GM12801 (cell line): ENCODE results near the gene LDLR.

Experiments used
- TF ChIP-seq, protein P1 (sequence below): IDR thresholded peaks from one replicate; pipeline ENCODE4 v1.5.1; 2011; ENCODE audit warnings: control low read depth; ENCODE audit not compliant: insufficient read length; ENCODE audit errors: extremely low read depth

Gene LDLR

DNA sequence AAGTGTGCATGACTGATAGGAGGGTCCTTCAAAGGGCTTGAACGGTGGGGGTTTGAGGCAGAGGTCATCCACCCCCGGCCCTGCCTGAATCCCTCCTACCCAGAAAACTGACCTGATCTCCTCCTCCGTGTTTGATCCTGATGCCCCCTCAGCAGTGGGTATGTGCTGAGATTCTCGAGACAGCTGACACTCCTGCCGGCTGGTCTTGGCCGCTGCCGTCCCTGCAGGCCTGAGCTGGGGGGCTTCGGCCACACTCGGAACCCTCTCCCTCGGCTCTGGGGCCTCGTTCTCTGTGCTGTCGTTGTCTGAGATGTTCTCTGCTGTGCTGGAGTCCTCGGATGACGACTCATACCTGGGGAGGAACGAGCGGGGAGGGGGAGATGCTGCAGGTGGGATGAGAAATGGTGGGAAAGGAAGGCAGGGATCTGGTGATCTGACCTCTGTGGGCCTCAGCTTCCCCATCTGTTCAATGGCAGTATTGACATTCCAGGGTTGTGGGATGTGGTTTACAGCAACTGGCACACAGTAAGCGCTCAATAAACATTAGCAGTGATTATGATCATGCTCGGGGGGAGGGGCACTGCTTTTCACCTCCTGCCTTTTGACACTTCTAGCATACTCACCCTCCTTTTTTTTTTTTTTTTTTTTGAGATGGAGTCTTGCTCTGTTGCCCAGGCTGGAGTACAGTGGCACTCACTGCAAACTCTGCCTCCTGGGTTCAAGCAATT lies 87.4 kb downstream of the LDLR start:
- TF ChIP-seq, protein P1, sequence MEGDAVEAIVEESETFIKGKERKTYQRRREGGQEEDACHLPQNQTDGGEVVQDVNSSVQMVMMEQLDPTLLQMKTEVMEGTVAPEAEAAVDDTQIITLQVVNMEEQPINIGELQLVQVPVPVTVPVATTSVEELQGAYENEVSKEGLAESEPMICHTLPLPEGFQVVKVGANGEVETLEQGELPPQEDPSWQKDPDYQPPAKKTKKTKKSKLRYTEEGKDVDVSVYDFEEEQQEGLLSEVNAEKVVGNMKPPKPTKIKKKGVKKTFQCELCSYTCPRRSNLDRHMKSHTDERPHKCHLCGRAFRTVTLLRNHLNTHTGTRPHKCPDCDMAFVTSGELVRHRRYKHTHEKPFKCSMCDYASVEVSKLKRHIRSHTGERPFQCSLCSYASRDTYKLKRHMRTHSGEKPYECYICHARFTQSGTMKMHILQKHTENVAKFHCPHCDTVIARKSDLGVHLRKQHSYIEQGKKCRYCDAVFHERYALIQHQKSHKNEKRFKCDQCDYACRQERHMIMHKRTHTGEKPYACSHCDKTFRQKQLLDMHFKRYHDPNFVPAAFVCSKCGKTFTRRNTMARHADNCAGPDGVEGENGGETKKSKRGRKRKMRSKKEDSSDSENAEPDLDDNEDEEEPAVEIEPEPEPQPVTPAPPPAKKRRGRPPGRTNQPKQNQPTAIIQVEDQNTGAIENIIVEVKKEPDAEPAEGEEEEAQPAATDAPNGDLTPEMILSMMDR: no peak

DNA sequence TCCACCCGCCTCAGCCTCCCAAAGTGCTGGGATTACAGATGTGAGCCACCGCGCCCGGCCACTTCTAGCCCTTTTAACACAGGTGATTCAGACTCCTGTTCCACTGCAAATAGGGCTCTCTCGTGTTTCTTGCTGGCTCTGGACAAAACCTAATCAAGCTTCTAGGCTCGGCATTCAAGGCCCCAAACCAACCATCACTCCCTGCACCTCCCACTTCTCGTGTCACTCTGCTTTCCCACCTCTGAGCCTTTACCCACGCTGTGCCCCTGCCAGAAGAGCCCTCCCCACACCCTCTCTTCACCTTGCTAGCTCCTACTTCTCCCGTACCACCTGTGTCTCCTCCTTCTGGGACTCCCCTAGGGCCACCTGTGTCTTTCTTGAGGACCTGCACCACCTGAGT lies 88.3 kb downstream of the LDLR start:
- TF ChIP-seq, protein P1: no peak

DNA sequence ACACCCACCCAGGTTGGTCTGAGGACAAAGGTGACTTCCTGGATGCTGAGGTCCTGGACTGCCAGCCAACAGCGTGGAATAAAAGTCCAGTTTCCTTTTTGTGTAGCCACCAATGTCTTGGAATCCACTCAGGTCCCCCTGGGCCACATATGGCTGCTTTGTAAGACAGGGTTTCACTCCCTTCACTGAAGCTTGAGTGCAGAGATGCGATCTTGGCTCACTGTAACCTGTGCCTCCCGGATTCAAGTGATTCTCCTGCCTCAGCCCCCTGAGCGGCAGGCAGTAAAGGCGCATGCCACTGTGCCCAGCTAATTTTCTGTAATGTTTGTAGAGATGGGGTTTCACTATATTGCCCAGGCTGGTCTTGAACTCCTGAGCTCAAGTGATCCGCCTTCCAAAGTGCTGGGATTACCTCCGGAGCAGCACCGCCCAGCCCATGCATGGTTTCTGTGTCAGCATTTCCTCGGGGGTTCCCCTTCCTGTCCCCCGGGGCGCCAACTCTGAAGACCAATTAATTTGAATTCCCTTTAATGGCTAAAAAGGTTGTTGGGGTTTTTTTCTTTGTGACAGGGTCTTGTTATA lies 90.5 kb downstream of the LDLR start:
- TF ChIP-seq, protein P1: no peak

DNA sequence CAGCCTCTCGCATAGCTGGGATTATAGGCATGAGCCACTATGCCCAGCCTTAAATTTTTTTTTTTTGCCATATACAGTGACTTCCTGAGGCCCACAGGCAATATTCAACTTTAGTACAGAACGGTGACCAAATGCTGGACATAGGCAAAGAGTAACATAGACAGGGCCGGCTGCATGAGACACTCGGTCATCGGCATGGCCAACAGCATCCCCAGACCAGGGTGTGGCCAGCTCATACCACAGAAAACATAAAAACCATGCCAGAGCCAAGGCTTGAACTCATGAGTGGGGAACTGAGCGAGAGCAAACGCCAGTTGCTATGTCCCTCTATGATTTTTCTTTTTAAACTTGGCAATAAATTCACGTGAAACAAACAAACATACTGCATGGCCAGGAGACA lies 91.1 kb downstream of the LDLR start:
- TF ChIP-seq, protein P1: no peak

DNA sequence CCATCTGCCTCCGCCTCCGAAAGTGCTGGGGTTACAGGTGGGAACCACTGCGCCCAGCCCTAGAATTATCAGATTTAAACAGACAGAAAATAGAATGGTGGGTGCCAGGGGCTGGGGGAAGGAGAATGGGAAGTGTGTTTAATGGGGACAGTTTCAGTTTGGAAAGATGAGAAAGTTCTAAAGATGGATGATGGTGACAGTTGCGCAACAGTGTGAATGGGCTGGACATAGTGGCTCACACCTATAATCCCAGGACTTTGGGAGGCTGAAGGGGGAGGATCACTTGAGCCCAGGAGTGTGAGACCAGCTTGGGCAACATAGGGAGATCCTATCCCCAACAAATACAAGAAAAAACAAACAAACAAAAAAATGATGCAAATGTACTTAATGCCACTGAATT lies 92.2 kb downstream of the LDLR start:
- TF ChIP-seq, protein P1: no peak
